HFFc6 (cell line): Measurements from ENCODE around the gene OR6Y1. TPM values are rescaled to one million over a fixed set of nuclear protein-coding genes. Genes with fewer than 3 reads are reported as not detected.

Source experiments
- DNase-seq: peaks from one replicate; pipeline ENCODE4 v3.0.0-alpha.2; 2018
- H3K27ac Mint-ChIP-seq: 2 replicates; pipeline ENCODE4 v1.8.0; 2020; ENCODE audit warnings: mild to moderate bottlenecking, mixed read lengths
- H3K27me3 Mint-ChIP-seq: 2 replicates; pipeline ENCODE4 v1.8.0; 2021; ENCODE audit warnings: mild to moderate bottlenecking, moderate library complexity, mixed read lengths; ENCODE audit not compliant: insufficient read depth
- H3K36me3 Mint-ChIP-seq: 2 replicates; pipeline ENCODE4 v1.8.0; 2021; ENCODE audit warnings: low read depth, mixed read lengths
- H3K4me1 Mint-ChIP-seq: 2 replicates; pipeline ENCODE4 v1.8.0; 2020; ENCODE audit warnings: low read depth, mixed read lengths
- H3K4me3 Mint-ChIP-seq: 2 replicates; pipeline ENCODE4 v1.8.0; 2020; ENCODE audit warnings: mild to moderate bottlenecking, moderate library complexity, mixed read lengths
- H3K9me3 Mint-ChIP-seq: 2 replicates; pipeline ENCODE4 v1.8.0; 2020; ENCODE audit warnings: mild to moderate bottlenecking, mixed read lengths
- CTCF ChIP-seq: fragments of 200-600 bp; sonication (generic); IDR thresholded peaks from 2 replicates; pipeline ENCODE4 v1.5.0; 2021; ENCODE audit warnings: antibody characterized with exemption, mild to moderate bottlenecking
- total RNA-seq, 6 experiments: library from RNA; stranded (reverse); fragmentation: NEBNext Ultra II Directional; extraction: Animal tissue kit (Norgen Biotek cat#: 25700); gene quantifications; 2 replicates in 1 of 6; 3 replicates in 5 of 6; pipeline ENCODE4 v1.2.3, GENCODE V29; 2021

The OR6Y1 gene
- total RNA-seq, 6 experiments from 2014 or later = not detected

DNA sequence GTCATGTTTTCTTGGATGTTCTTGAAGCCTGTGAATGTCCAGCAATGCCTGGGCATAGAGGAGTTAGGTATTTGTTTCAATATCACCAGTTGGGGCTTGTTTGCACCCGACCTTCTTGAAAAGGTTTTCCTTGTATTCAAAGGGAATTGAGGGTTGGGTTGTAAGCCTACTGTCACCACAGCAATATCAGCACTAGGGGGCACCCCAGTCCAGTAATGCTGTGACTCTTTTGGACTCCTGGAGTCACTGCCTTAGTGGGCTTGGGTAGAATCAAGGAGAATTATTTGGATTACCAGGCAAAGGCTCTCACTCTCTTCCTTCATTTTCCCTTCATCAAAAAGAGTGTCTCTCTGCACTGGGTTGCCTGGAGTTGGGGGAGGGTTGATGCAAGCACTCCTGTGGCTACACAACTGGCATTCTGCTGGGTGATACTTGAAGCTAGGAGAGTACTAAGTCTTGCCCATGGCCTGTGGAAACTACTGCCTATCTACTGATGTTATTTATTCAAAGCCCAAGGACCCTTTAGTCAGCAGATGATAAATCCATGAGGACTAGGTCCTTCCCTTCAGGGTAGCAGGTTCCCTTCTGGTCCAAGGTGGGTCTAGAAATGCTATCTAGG, 47.7 kb downstream of the OR6Y1 start:
- Mint-ChIP-seq H3K4me1 (no peaks in the 10 kb centered on the region), H3K9me3 (peaks cover 15% of the 10 kb centered on the region), H3K4me3 (no peak overlapping the region), H3K27me3 (no peaks in the 10 kb centered on the region; the same call in 1 of the 2 replicates), H3K36me3 (no peaks in the 10 kb centered on the region), H3K27ac (no peak overlapping the region)
- DNase-seq = no peak
- peak; percentile 44; the same call in 1 of the 2 replicates for TF ChIP-seq CTCF

DNA sequence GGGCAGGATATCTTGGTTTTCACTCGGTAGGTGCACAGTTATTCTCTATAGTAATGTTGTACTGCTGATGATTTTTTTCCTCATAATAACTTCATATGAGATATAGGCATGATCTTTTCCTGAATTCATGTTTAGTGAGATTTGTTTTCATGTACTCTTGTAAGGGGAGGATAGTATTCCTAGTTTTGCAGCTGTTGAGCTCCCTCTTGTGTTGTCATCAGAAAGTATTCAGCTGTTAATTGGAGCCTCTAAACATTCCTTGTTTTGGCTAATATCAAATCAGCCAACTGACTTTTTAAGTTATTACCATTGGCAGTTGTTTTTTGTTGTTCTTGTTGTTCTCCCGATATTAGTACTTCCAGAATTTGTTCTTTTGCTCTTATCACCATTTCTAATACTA, 57.8 kb downstream of the OR6Y1 start:
- Mint-ChIP-seq H3K36me3 (no peaks in the 10 kb centered on the region), H3K27ac (no peak overlapping the region), H3K9me3 (peaks cover 8% of the 10 kb centered on the region), H3K4me1 (no peaks in the 10 kb centered on the region), H3K4me3 (no peak overlapping the region), H3K27me3 (no peaks in the 10 kb centered on the region; the same call in 1 of the 2 replicates)
- no peak for TF ChIP-seq CTCF
- DNase-seq = no peak

GRCh38 chr1:158494796-158495195, 59.4 kb downstream of the OR6Y1 start:
- H3K27me3 Mint-ChIP-seq = no peaks in the 10 kb centered on the region; the same call in 1 of the 2 replicates
- no peaks in the 10 kb centered on the region for H3K4me1 Mint-ChIP-seq
- H3K4me3 Mint-ChIP-seq = no peak overlapping the region
- TF ChIP-seq CTCF = no peak
- no peaks in the 10 kb centered on the region; the same call in 1 of the 2 replicates for H3K9me3 Mint-ChIP-seq
- H3K36me3 Mint-ChIP-seq = no peaks in the 10 kb centered on the region
- no peak for DNase-seq
- H3K27ac Mint-ChIP-seq = no peak overlapping the region

Other genes with a start within 250 kb of the OR6Y1 start
- gene CD1B, start 222.9 kb downstream of the OR6Y1 start, total RNA-seq = not detected
- not detected for gene CD1E, start 200.5 kb downstream of the OR6Y1 start, total RNA-seq
- not detected for gene OR10T2, start 154.9 kb downstream of the OR6Y1 start, total RNA-seq
- not detected for gene OR10K2, start 128.2 kb downstream of the OR6Y1 start, total RNA-seq
- gene OR10K1, start 92.6 kb downstream of the OR6Y1 start, total RNA-seq = not detected
- gene OR10R2, start 82.2 kb downstream of the OR6Y1 start, total RNA-seq = not detected
- not detected for gene OR6P1, start 16.2 kb upstream of the OR6Y1 start, total RNA-seq
- gene OR10X1, start 25.5 kb upstream of the OR6Y1 start, total RNA-seq = not detected
- gene OR10Z1, start 50.9 kb upstream of the OR6Y1 start, total RNA-seq = not detected
- gene SPTA1, start 132.3 kb upstream of the OR6Y1 start, total RNA-seq = not detected
- not detected for gene OR6K2, start 146.2 kb upstream of the OR6Y1 start, total RNA-seq
- not detected for gene OR6K3, start 166.3 kb upstream of the OR6Y1 start, total RNA-seq
- not detected for gene OR6K6, start 200.3 kb upstream of the OR6Y1 start, total RNA-seq
- gene OR6N1, start 217.8 kb upstream of the OR6Y1 start, total RNA-seq = not detected
- not detected for gene OR6N2, start 226.8 kb upstream of the OR6Y1 start, total RNA-seq